ENCODE measurements around the gene NCR2. TPM values are rescaled to one million over a fixed set of nuclear protein-coding genes. Genes with fewer than 3 reads are reported as not detected.

Gene NCR2
- total RNA-seq, 1 experiment from 2014 or later: not detected

GRCh38 chr6:41392246-41392645, 56.8 kb downstream of the NCR2 start:
- Histone ChIP-seq H3K9me3 (ENCODE audit: control insufficient read depth, low read depth, low read length) (no peaks in the 10 kb centered on the region), H3K9ac (ENCODE audit: extremely low read depth, insufficient read length, low read length) (no peak overlapping the region), H3K4me2 (ENCODE audit: insufficient read depth, insufficient read length, low read length) (no peak overlapping the region), H2BK5ac (ENCODE audit: insufficient read length, low read length) (no peak overlapping the region), H4K20me1 (ENCODE audit: control insufficient read depth, insufficient read depth, insufficient read length) (no peaks in the 10 kb centered on the region), H3K27ac (ENCODE audit: insufficient read length, low read depth, low read length) (no peak overlapping the region), H3K18ac (ENCODE audit: insufficient read length, low read depth, low read length) (no peak overlapping the region), H3K23me2 (ENCODE audit: insufficient read length, low read depth, low read length, poor library complexity, severe bottlenecking) (no peaks in the 10 kb centered on the region), H2BK15ac (ENCODE audit: low read depth, low read length) (no peak overlapping the region), H4K5ac (ENCODE audit: insufficient read length, low read depth, low read length) (no peak overlapping the region), H3K23ac (ENCODE audit: insufficient read length, low read depth, low read length) (no peak overlapping the region), H3K79me1 (ENCODE audit: insufficient read depth, low read depth, low read length, poor library complexity, severe bottlenecking) (no peaks in the 10 kb centered on the region), H4K8ac (replicated peaks; ENCODE audit: insufficient read length, low read depth, low read length) (no peak overlapping the region), H2BK12ac (ENCODE audit: insufficient read length, low read depth, low read length) (no peak overlapping the region), H3K79me2 (ENCODE audit: insufficient read depth, low read length) (no peaks in the 10 kb centered on the region), H2AK5ac (ENCODE audit: insufficient read length, low read length) (no peak overlapping the region), H2BK120ac (ENCODE audit: low read depth, low read length, poor library complexity, severe bottlenecking) (no peak overlapping the region), H3K14ac (ENCODE audit: insufficient read depth, low read length) (no peak overlapping the region), H3K56ac (ENCODE audit: insufficient read length, low read depth, low read length) (no peak overlapping the region), H2BK20ac (ENCODE audit: low read depth, low read length, poor library complexity, severe bottlenecking) (no peak overlapping the region), H2AFZ (ENCODE audit: low read length) (no peak overlapping the region), H4K91ac (ENCODE audit: insufficient read length, low read depth, low read length) (no peak overlapping the region), H3K4me1 (ENCODE audit: insufficient read depth, low read length) (peaks cover 2% of the 10 kb centered on the region; the same call in 1 of the 2 replicates), H3K27me3 (ENCODE audit: insufficient read depth, low read length) (no peaks in the 10 kb centered on the region; the same call in 1 of the 2 replicates), H3K4ac (ENCODE audit: low read depth, low read length) (no peak overlapping the region), H3T11ph (ENCODE audit: low read length) (no peak overlapping the region)
- peaks cover 6 to 9% of the 10 kb centered on the region in 2 experiments; a peak in 3 of 4 replicates for H3K4me1 Mint-ChIP-seq
- H3K36me3 Mint-ChIP-seq (ENCODE audit: insufficient read depth in 1 of 3, low read depth in 3 of 3): peaks cover 0 to 5% (median 3%) of the 10 kb centered on the region in 3 experiments; a peak in 6 of 7 replicates
- H3K27me3 Mint-ChIP-seq (ENCODE audit: low read depth): peaks cover 42% of the 10 kb centered on the region
- TF ChIP-seq, protein P1, sequence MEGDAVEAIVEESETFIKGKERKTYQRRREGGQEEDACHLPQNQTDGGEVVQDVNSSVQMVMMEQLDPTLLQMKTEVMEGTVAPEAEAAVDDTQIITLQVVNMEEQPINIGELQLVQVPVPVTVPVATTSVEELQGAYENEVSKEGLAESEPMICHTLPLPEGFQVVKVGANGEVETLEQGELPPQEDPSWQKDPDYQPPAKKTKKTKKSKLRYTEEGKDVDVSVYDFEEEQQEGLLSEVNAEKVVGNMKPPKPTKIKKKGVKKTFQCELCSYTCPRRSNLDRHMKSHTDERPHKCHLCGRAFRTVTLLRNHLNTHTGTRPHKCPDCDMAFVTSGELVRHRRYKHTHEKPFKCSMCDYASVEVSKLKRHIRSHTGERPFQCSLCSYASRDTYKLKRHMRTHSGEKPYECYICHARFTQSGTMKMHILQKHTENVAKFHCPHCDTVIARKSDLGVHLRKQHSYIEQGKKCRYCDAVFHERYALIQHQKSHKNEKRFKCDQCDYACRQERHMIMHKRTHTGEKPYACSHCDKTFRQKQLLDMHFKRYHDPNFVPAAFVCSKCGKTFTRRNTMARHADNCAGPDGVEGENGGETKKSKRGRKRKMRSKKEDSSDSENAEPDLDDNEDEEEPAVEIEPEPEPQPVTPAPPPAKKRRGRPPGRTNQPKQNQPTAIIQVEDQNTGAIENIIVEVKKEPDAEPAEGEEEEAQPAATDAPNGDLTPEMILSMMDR (conservative IDR thresholded peaks at IDR 0.05): no peak
- peaks cover 7 to 9% of the 10 kb centered on the region in 2 experiments for H3K9me3 Mint-ChIP-seq
- no peak overlapping the region for H3K4me3 Mint-ChIP-seq
- no peak for DNase-seq
- H3K27ac Mint-ChIP-seq: no peak overlapping the region
- WGBS (ENCODE audit: extremely low coverage, insufficient read length, low lambda C conversion rate): no CpG with 5 or more reads among the region's 4 CpGs

Data from H9 (cell line).